Measurements from ENCODE around the gene GAL3ST1. TPM values are rescaled to one million over a fixed set of nuclear protein-coding genes. Genes with fewer than 3 reads are reported as not detected.

The GAL3ST1 gene
- total RNA-seq, 1 experiment from 2014 or later = 2.1 TPM

DNA sequence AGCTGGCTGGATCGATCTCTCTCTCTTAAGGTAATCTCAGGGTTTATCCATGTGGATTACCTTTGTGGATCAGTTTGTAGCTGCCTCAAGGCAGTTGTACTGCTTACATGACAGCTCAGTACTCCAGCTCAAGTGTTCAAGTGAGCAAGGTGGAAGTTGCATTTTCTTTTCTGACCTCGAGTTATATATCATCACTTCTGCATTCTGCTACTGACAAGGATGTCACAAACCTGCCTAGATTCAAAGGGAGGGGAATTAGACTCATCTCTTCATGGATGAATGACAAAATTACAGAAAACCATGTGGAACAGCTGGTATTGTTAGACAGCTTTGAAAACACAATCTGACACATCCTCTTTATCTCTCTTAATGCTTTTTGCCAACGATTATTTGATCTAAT, 26.5 kb upstream of the GAL3ST1 start:
- no peaks in the 10 kb centered on the region for H4K20me1 ChIP-seq (ENCODE audit: insufficient read depth)
- H3K36me3 ChIP-seq (ENCODE audit: control insufficient read depth in 1 of 2, insufficient read depth in 2 of 2, low read length in 2 of 2) = no peaks in the 10 kb centered on the region
- intact Hi-C loops (cut with micrococcal nuclease) = loop anchor here (10.0 kb wide), 1 partner anchor 154 kb away; no protein-coding TSS in a partner anchor
- no peak for DNase-seq (ENCODE audit: low read depth, low spot score)
- H3K4me2 ChIP-seq (ENCODE audit: low read length) = no peak overlapping the region
- no peaks in the 10 kb centered on the region for H3K79me2 ChIP-seq (ENCODE audit: insufficient read depth, low read length)
- H3K4me3 ChIP-seq (replicated peaks in 1 of 2; ENCODE audit: low read depth in 1 of 2, low read length in 2 of 2) = no peak overlapping the region
- CTCF ChIA-PET = interaction anchor here (1.8 kb wide), 1 partner anchor 34 kb away, joined by 6 read pairs; no protein-coding TSS in a partner anchor
- no peaks in the 10 kb centered on the region for H3K27me3 ChIP-seq (ENCODE audit: insufficient read depth, low read length)
- no peak overlapping the region for H3K27ac ChIP-seq (ENCODE audit: low read depth, low read length)
- RAD21 ChIA-PET (ENCODE audit: low non-redundant PET in 1 of 2, low total read pairs in 2 of 2, uncharacterized antibody in 2 of 2, unreplicated experiment in 2 of 2) = no interaction called here
- H3K9me3 ChIP-seq (ENCODE audit: control insufficient read depth in 1 of 2, insufficient read depth in 1 of 2, low read depth in 1 of 2, low read length in 2 of 2) = no peaks in the 10 kb centered on the region
- H3K4me1 ChIP-seq (ENCODE audit: control insufficient read depth in 1 of 2, insufficient read depth in 2 of 2, low read length in 2 of 2) = peaks cover 3 to 11% of the 10 kb centered on the region in 2 experiments
- H2AFZ ChIP-seq (ENCODE audit: low read depth, low read length, poor library complexity, severe bottlenecking) = no peak overlapping the region
- ATAC-seq = no peak
- no TSS peak for BruUV-seq (replicated peaks)
- no peak for TF ChIP-seq POLR2AphosphoS5 (IDR thresholded peaks at IDR 0.05; ENCODE audit: low read depth, low read length)
- TF ChIP-seq FOSL1 (IDR thresholded peaks at IDR 0.05; ENCODE audit: low read depth) = no peak
- TF ChIP-seq TCF7L2 (IDR thresholded peaks at IDR 0.05; ENCODE audit: borderline replicate concordance, extremely low read depth, insufficient read depth, insufficient read length) = no peak
- no peak for TF ChIP-seq EZH2phosphoT487 (IDR thresholded peaks at IDR 0.05; ENCODE audit: borderline replicate concordance)
- H3K9me2 ChIP-seq (ENCODE audit: insufficient read depth) = no peaks in the 10 kb centered on the region
- POLR2A ChIA-PET = no interaction called here
- no peak overlapping the region for H3K9ac ChIP-seq (ENCODE audit: low read length)

GRCh38 chr22:30598986-30599385, 24.5 kb upstream of the GAL3ST1 start:
- H3K36me3 ChIP-seq (ENCODE audit: control insufficient read depth in 1 of 2, insufficient read depth in 2 of 2, low read length in 2 of 2) = no peaks in the 10 kb centered on the region
- H4K20me1 ChIP-seq (ENCODE audit: insufficient read depth) = no peaks in the 10 kb centered on the region
- ATAC-seq = no peak
- no peaks in the 10 kb centered on the region for H3K9me2 ChIP-seq (ENCODE audit: insufficient read depth)
- POLR2A ChIA-PET = no interaction called here
- RAD21 ChIA-PET (ENCODE audit: low non-redundant PET in 1 of 2, low total read pairs in 2 of 2, uncharacterized antibody in 2 of 2, unreplicated experiment in 2 of 2) = no interaction called here
- intact Hi-C loops (cut with micrococcal nuclease) = no loop called here
- no peak for DNase-seq (ENCODE audit: low read depth, low spot score)
- no peak overlapping the region for H2AFZ ChIP-seq (ENCODE audit: low read depth, low read length, poor library complexity, severe bottlenecking)
- H3K9me3 ChIP-seq (ENCODE audit: control insufficient read depth in 1 of 2, insufficient read depth in 1 of 2, low read depth in 1 of 2, low read length in 2 of 2) = no peaks in the 10 kb centered on the region
- no peaks in the 10 kb centered on the region for H3K27me3 ChIP-seq (ENCODE audit: insufficient read depth, low read length)
- no peak overlapping the region for H3K27ac ChIP-seq (ENCODE audit: low read depth, low read length)
- H3K4me3 ChIP-seq (replicated peaks in 1 of 2; ENCODE audit: low read depth in 1 of 2, low read length in 2 of 2) = no peak overlapping the region
- no peaks in the 10 kb centered on the region for H3K79me2 ChIP-seq (ENCODE audit: insufficient read depth, low read length)
- peaks cover 0 to 8% of the 10 kb centered on the region in 2 experiments; a peak in 2 of 4 replicates for H3K4me1 ChIP-seq (ENCODE audit: control insufficient read depth in 1 of 2, insufficient read depth in 2 of 2, low read length in 2 of 2)
- TF ChIP-seq YY1 (IDR thresholded peaks at IDR 0.05; ENCODE audit: extremely low read depth, insufficient replicate concordance, low read depth, low read length) (no peak), ATF3 (IDR thresholded peaks at IDR 0.05) (no peak), SRF (IDR thresholded peaks at IDR 0.05; ENCODE audit: low read depth) (no peak), EGR1 (IDR thresholded peaks at IDR 0.05; ENCODE audit: low read depth) (no peak), CTCF (IDR thresholded peaks at IDR 0.05 in 2 of 3, conservative IDR thresholded peaks at IDR 0.05 in 1 of 3; ENCODE audit: borderline replicate concordance in 1 of 3, insufficient read depth in 1 of 3, low read depth in 2 of 3, low read length in 2 of 3) (no peak), POLR2A (IDR thresholded peaks at IDR 0.05; ENCODE audit: borderline replicate concordance, extremely low read depth, insufficient read depth, insufficient read length) (no peak), TCF7L2 (IDR thresholded peaks at IDR 0.05; ENCODE audit: borderline replicate concordance, extremely low read depth, insufficient read depth, insufficient read length) (no peak), ZNF274 (IDR thresholded peaks at IDR 0.05; ENCODE audit: low read depth, low read length) (no peak), ELF1 (IDR thresholded peaks at IDR 0.05; ENCODE audit: borderline replicate concordance, low read depth) (no peak), JUND (IDR thresholded peaks at IDR 0.05) (no peak), FOSL1 (IDR thresholded peaks at IDR 0.05; ENCODE audit: low read depth) (no peak), ZBTB33 (IDR thresholded peaks at IDR 0.05; ENCODE audit: extremely low read depth, insufficient replicate concordance, low read length) (no peak), RAD21 (IDR thresholded peaks at IDR 0.05; ENCODE audit: low read depth) (no peak), POLR2AphosphoS5 (IDR thresholded peaks at IDR 0.05; ENCODE audit: low read depth, low read length) (no peak), MAX (IDR thresholded peaks at IDR 0.05) (no peak), EZH2 (IDR thresholded peaks at IDR 0.05) (no peak)
- no TSS peak for BruUV-seq (replicated peaks)
- CTCF ChIA-PET = no interaction called here
- H3K9ac ChIP-seq (ENCODE audit: low read length) = no peak overlapping the region
- H3K4me2 ChIP-seq (ENCODE audit: low read length) = no peak overlapping the region
